Chondrocyte (in vitro differentiated cells): ENCODE data around the gene PROB1. TPM values are rescaled to one million over a fixed set of nuclear protein-coding genes. Genes with fewer than 3 reads are reported as not detected.
"Not testable (repeated sequence)": the region's sequence is repeated elsewhere in the genome, so short reads cannot be mapped to it uniquely, and the experiment has no call there.

Source experiments
- DNase-seq: peaks from one replicate; pipeline ENCODE4 v3.0.0; 2021; ENCODE audit warnings: mixed read lengths, low spot score
- H3K27ac Mint-ChIP-seq: one replicate; pipeline ENCODE4 v1.8.0; 2021; ENCODE audit warnings: mild to moderate bottlenecking, moderate library complexity, mixed read lengths; ENCODE audit not compliant: unreplicated experiment
- H3K27me3 Mint-ChIP-seq: 2 replicates; pipeline ENCODE4 v1.8.0; 2021; ENCODE audit warnings: low read depth, mixed read lengths
- H3K36me3 Mint-ChIP-seq: 2 replicates; pipeline ENCODE4 v1.8.0; 2021; ENCODE audit warnings: low read depth, mixed read lengths
- H3K4me1 Mint-ChIP-seq: 2 replicates; pipeline ENCODE4 v1.8.0; 2021; ENCODE audit warnings: low read depth, mild to moderate bottlenecking, mixed read lengths
- H3K4me3 Mint-ChIP-seq: one replicate; pipeline ENCODE4 v1.8.0; 2021; ENCODE audit warnings: mild to moderate bottlenecking, moderate library complexity, mixed read lengths; ENCODE audit not compliant: unreplicated experiment
- H3K9me3 Mint-ChIP-seq: 2 replicates; pipeline ENCODE4 v1.8.0; 2021; ENCODE audit warnings: low read depth, mixed read lengths
- CTCF ChIP-seq: fragments of 200-600 bp; sonication (generic); IDR thresholded peaks from 2 replicates; pipeline ENCODE4 v1.5.0; 2021; ENCODE audit warnings: antibody characterized with exemption, mild to moderate bottlenecking, moderate library complexity
- total RNA-seq: library from RNA; stranded (reverse); gene quantifications from 3 replicates; pipeline ENCODE4 v1.2.1, GENCODE V29; 2021

The PROB1 gene
- total RNA-seq, 1 donor from 2014 or later = 2.3 TPM

- peaks cover 8% of the 10 kb centered on the region for H3K4me1 Mint-ChIP-seq
- TF ChIP-seq CTCF = no peak
- no peak overlapping the region for H3K4me3 Mint-ChIP-seq
- H3K27ac Mint-ChIP-seq = no peak overlapping the region
- no peaks in the 10 kb centered on the region for H3K27me3 Mint-ChIP-seq
- no peak for DNase-seq
- H3K36me3 Mint-ChIP-seq = peaks cover 10% of the 10 kb centered on the region
- H3K9me3 Mint-ChIP-seq = no peaks in the 10 kb centered on the region
Measured at GRCh38 chr5:139413153-139413552, 18.2 kb upstream of the PROB1 start.

DNA sequence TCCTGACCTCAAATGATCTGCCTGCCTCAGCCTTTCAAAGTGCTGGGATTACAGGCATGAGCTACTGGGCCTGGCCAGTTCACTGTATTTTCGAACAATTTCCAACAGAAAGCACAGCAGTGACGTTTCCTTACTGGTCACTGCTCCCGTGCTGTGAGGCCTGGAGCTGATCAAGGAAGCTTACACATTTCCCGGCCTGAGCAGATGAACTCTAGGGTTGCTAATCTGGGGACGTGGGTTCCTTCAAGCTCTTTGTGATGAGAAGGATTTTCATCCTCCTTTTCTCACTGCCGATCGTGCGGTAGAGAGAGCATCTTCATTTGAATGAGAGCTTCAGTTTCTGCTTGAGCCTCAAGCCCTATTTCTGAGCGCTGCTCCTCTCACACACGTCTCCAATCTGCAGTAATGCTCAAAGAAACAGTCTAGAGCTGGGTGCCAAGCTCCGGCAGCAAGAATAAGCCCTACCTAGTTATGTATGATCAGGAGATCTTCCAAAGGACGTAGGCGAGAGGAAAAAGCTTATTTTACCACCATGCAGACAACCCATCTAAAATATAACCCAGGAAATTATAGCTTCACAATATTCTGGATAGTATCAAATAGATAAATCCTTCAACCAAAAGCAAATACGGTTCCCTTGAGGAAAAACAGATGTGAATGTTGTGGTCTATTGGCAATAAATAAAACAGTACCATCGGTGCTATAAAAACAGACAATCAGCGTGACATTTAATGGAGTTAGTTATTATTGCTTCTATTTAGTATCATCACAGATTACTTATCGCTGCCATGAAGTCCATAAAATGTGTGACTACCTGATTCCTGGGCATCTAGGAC lies 16.3 kb upstream of the PROB1 start:
- no peak for DNase-seq
- Mint-ChIP-seq H3K36me3 (peaks cover 10% of the 10 kb centered on the region), H3K4me3 (no peak overlapping the region), H3K9me3 (no peaks in the 10 kb centered on the region), H3K27me3 (no peaks in the 10 kb centered on the region), H3K4me1 (no peaks in the 10 kb centered on the region), H3K27ac (no peak overlapping the region)
- no peak for TF ChIP-seq CTCF

GRCh38 chr5:139410121-139410992 lies 15.5 kb upstream of the PROB1 start:
- no peak overlapping the region for H3K27ac Mint-ChIP-seq
- H3K4me3 Mint-ChIP-seq = no peak overlapping the region
- H3K36me3 Mint-ChIP-seq = peaks cover 10% of the 10 kb centered on the region
- no peak for DNase-seq
- no peaks in the 10 kb centered on the region for H3K27me3 Mint-ChIP-seq
- H3K4me1 Mint-ChIP-seq = no peaks in the 10 kb centered on the region
- TF ChIP-seq CTCF = no peak
- no peaks in the 10 kb centered on the region for H3K9me3 Mint-ChIP-seq

- not testable (repeated sequence) for H3K27ac Mint-ChIP-seq, DNase-seq, H3K4me3 Mint-ChIP-seq, H3K27me3 Mint-ChIP-seq, H3K9me3 Mint-ChIP-seq, H3K4me1 Mint-ChIP-seq
- peaks cover 10% of the 10 kb centered on the region for H3K36me3 Mint-ChIP-seq
Measured at GRCh38 chr5:139409116-139409515, 14.2 kb upstream of the PROB1 start.

- no peak overlapping the region for H3K4me3 Mint-ChIP-seq
- peaks cover 17% of the 10 kb centered on the region for H3K4me1 Mint-ChIP-seq
- no peaks in the 10 kb centered on the region for H3K9me3 Mint-ChIP-seq
- H3K27me3 Mint-ChIP-seq = no peaks in the 10 kb centered on the region
- H3K27ac Mint-ChIP-seq = no peak overlapping the region
- TF ChIP-seq CTCF = no peak
- no peak for DNase-seq
- peaks cover 3% of the 10 kb centered on the region for H3K36me3 Mint-ChIP-seq
Measured at GRCh38 chr5:139408191-139408590, 13.3 kb upstream of the PROB1 start.
